HG03558 (cell line): Measurements from ENCODE around the gene CDK12.

Source experiments
- ATAC-seq: cut with Tn5 transposase; IDR thresholded peaks from one replicate; pipeline ENCODE4 v1.9.1; 2021; ENCODE audit warnings: moderate number of reproducible peaks; ENCODE audit not compliant: unreplicated experiment; ENCODE audit errors: extremely low read depth

The CDK12 gene

GRCh38 chr17:39547713-39548478, 86.6 kb downstream of the CDK12 start:
- no peak for ATAC-seq

GRCh38 chr17:39548494-39549225, 87.4 kb downstream of the CDK12 start:
- no peak for ATAC-seq

GRCh38 chr17:39549747-39550573, 88.7 kb downstream of the CDK12 start:
- ATAC-seq, result no peak

- ATAC-seq, result no peak
Observed at GRCh38 chr17:39551879-39552278, 90.6 kb downstream of the CDK12 start.

GRCh38 chr17:39553341-39553945, 92.2 kb downstream of the CDK12 start:
- ATAC-seq, result no peak

GRCh38 chr17:39555368-39555767, 94.1 kb downstream of the CDK12 start:
- ATAC-seq, result no peak

- ATAC-seq, result no peak
Observed at GRCh38 chr17:39556423-39556822, 95.1 kb downstream of the CDK12 start.

- ATAC-seq, result no peak
Observed at GRCh38 chr17:39562395-39562794, 101.1 kb downstream of the CDK12 start.

GRCh38 chr17:39562976-39563375, 101.7 kb downstream of the CDK12 start:
- no peak for ATAC-seq

- ATAC-seq, result no peak
Observed at GRCh38 chr17:39563476-39563875, 102.2 kb downstream of the CDK12 start.

- no peak for ATAC-seq
Observed at GRCh38 chr17:39564211-39564848, 103.0 kb downstream of the CDK12 start.

- ATAC-seq, result no peak
Observed at GRCh38 chr17:39566094-39566850, 105.0 kb downstream of the CDK12 start.

- ATAC-seq, result no peak
Observed at GRCh38 chr17:39568702-39569101, 107.4 kb downstream of the CDK12 start.

- ATAC-seq, result no peak
Observed at GRCh38 chr17:39569126-39569525, 107.8 kb downstream of the CDK12 start.

- no peak for ATAC-seq
Observed at GRCh38 chr17:39572121-39572520, 110.8 kb downstream of the CDK12 start.

GRCh38 chr17:39573447-39574298, 112.4 kb downstream of the CDK12 start:
- no peak for ATAC-seq

- no peak for ATAC-seq
Observed at GRCh38 chr17:39576187-39576586, 114.9 kb downstream of the CDK12 start.

- no peak for ATAC-seq
Observed at GRCh38 chr17:39578272-39578671, 117.0 kb downstream of the CDK12 start.
